NB4 (cell line): Measurements from ENCODE around the gene MYOM1.

Source experiments
- DNase-seq: peaks from one replicate; pipeline ENCODE4 v3.0.0; 2010; ENCODE audit warnings: low read depth
- H3K4me3 ChIP-seq: one replicate; pipeline ENCODE4 v1.5.1; 2011; ENCODE audit warnings: mild to moderate bottlenecking, low read depth, low read length, moderate library complexity
- CTCF ChIP-seq: IDR thresholded peaks from one replicate; pipeline ENCODE4 v1.5.1; 2012; ENCODE audit warnings: low read depth, low read length
- MAX ChIP-seq: IDR thresholded peaks from 2 replicates; pipeline ENCODE4 v1.6.1; 2011; ENCODE audit warnings: low read depth, low read length
- MYC ChIP-seq: IDR thresholded peaks from 2 replicates; pipeline ENCODE4 v1.6.1; 2011; ENCODE audit warnings: low read depth, low read length
- POLR2A ChIP-seq: IDR thresholded peaks from 2 replicates; pipeline ENCODE4 v1.6.1; 2011; ENCODE audit warnings: mild to moderate bottlenecking; ENCODE audit not compliant: insufficient read length; ENCODE audit errors: extremely low read depth

Gene MYOM1

GRCh38 chr18:3095921-3096320 is 123.8 kb downstream of the MYOM1 start:
- no peak overlapping the region for H3K4me3 ChIP-seq
- DNase-seq, result no peak
- TF ChIP-seq MAX (no peak), CTCF (no peak), POLR2A (no peak), MYC (no peak)

- TF ChIP-seq CTCF, result no peak
- TF ChIP-seq MYC, result no peak
- TF ChIP-seq POLR2A, result no peak
- no peak for TF ChIP-seq MAX
- no peak for DNase-seq
Observed at GRCh38 chr18:3094338-3094684, 125.5 kb downstream of the MYOM1 start.

GRCh38 chr18:3093624-3094337 is 126.0 kb downstream of the MYOM1 start:
- TF ChIP-seq CTCF (no peak), POLR2A (no peak), MAX (no peak), MYC (no peak)
- DNase-seq, result no peak
- no peak overlapping the region for H3K4me3 ChIP-seq

More at GRCh38 chr18:3094338-3094684, 125.5 kb downstream of the MYOM1 start:
- H3K4me3 ChIP-seq, result no peak overlapping the region

GRCh38 chr18:3092727-3093126 is 127.0 kb downstream of the MYOM1 start:
- H3K4me3 ChIP-seq, result no peak overlapping the region
- no peak for TF ChIP-seq POLR2A
- no peak for TF ChIP-seq MAX
- TF ChIP-seq CTCF, result no peak
- no peak for TF ChIP-seq MYC
- no peak for DNase-seq

GRCh38 chr18:3089579-3089978 is 130.2 kb downstream of the MYOM1 start:
- no peak for DNase-seq
- TF ChIP-seq MAX (no peak), MYC (no peak), POLR2A (no peak), CTCF (no peak)
- H3K4me3 ChIP-seq, result no peak overlapping the region
